Nephron progenitor cell (in vitro differentiated cells): ENCODE data around the gene NRXN2.

Experiments used
- DNase-seq: peaks from one replicate; pipeline ENCODE4 v3.0.0; 2021
- H3K27ac Mint-ChIP-seq: 2 replicates; pipeline ENCODE4 v1.8.0; 2021; ENCODE audit warnings: mild to moderate bottlenecking, moderate library complexity, mixed read lengths
- H3K27me3 Mint-ChIP-seq: 2 replicates; pipeline ENCODE4 v1.8.0; 2021; ENCODE audit warnings: mild to moderate bottlenecking, low read depth, mixed read lengths; ENCODE audit not compliant: poor library complexity
- H3K36me3 Mint-ChIP-seq: 2 replicates; pipeline ENCODE4 v1.8.0; 2021; ENCODE audit warnings: low read depth, mixed read lengths
- H3K4me1 Mint-ChIP-seq: 2 replicates; pipeline ENCODE4 v1.8.0; 2021; ENCODE audit warnings: mixed read lengths
- H3K4me3 Mint-ChIP-seq: 2 replicates; pipeline ENCODE4 v1.8.0; 2021; ENCODE audit warnings: mild to moderate bottlenecking, moderate library complexity, mixed read lengths
- H3K9me3 Mint-ChIP-seq: 2 replicates; pipeline ENCODE4 v1.8.0; 2021; ENCODE audit warnings: mild to moderate bottlenecking, moderate library complexity, mixed read lengths
- TF ChIP-seq, protein P1 (sequence below): fragments of 200-600 bp; sonication (generic); IDR thresholded peaks from 2 replicates; pipeline ENCODE4 v1.5.0; 2021; ENCODE audit warnings: antibody characterized with exemption

NRXN2 gene

DNA sequence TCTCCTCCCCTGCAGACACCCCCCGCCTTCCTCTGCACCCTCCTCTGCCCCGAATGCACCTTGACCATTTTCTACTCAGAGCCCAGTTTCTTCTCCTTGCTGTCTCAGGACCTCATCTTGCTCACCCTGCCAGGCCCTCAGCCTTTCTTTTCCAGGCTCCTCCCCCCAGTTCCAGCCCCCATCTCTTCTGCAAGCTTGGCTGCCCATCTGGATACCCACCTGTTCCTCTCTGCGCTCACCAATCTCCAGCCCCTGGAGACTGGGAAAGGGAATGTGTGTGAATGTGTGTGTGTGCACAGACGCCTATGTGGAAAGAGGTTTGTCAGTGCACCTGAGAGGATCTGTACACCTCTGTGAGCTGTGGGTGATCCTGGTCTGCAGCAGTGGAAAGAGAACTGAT is 95.6 kb downstream of the NRXN2 start:
- peak; percentile 33 for DNase-seq
- Mint-ChIP-seq H3K4me1 (peaks cover 53% of the 10 kb centered on the region), H3K4me3 (peak overlapping the region; percentile 51), H3K27ac (no peak overlapping the region), H3K36me3 (no peaks in the 10 kb centered on the region), H3K9me3 (peaks cover 8% of the 10 kb centered on the region), H3K27me3 (peaks cover 52% of the 10 kb centered on the region)
- TF ChIP-seq, protein P1, sequence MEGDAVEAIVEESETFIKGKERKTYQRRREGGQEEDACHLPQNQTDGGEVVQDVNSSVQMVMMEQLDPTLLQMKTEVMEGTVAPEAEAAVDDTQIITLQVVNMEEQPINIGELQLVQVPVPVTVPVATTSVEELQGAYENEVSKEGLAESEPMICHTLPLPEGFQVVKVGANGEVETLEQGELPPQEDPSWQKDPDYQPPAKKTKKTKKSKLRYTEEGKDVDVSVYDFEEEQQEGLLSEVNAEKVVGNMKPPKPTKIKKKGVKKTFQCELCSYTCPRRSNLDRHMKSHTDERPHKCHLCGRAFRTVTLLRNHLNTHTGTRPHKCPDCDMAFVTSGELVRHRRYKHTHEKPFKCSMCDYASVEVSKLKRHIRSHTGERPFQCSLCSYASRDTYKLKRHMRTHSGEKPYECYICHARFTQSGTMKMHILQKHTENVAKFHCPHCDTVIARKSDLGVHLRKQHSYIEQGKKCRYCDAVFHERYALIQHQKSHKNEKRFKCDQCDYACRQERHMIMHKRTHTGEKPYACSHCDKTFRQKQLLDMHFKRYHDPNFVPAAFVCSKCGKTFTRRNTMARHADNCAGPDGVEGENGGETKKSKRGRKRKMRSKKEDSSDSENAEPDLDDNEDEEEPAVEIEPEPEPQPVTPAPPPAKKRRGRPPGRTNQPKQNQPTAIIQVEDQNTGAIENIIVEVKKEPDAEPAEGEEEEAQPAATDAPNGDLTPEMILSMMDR = no peak

DNA sequence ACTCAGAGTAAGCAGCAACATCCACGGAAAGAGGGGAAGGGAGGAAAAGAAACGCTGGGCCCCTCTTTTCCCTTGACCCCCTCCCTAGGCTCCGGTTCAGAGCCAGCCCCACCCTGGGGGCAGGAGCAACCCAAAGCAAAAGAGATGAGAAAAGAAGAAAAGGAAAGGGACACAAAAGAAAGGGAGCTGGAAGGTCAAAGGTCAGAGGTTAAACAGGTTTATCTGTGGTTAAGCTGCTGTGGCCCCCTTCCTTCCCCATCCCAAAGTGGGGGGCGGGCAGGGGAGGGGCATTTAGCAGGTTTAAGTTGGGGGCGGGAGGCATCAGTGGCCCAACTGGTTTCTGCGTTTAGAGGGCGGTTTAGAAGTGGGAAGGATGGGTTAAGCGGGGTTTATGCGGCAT is 96.4 kb downstream of the NRXN2 start:
- Mint-ChIP-seq H3K36me3 (no peaks in the 10 kb centered on the region), H3K4me1 (peaks cover 58% of the 10 kb centered on the region), H3K9me3 (peaks cover 8% of the 10 kb centered on the region), H3K4me3 (no peak overlapping the region), H3K27ac (peak overlapping the region; percentile 93), H3K27me3 (peaks cover 45% of the 10 kb centered on the region)
- DNase-seq = no peak
- TF ChIP-seq, protein P1 = no peak

DNA sequence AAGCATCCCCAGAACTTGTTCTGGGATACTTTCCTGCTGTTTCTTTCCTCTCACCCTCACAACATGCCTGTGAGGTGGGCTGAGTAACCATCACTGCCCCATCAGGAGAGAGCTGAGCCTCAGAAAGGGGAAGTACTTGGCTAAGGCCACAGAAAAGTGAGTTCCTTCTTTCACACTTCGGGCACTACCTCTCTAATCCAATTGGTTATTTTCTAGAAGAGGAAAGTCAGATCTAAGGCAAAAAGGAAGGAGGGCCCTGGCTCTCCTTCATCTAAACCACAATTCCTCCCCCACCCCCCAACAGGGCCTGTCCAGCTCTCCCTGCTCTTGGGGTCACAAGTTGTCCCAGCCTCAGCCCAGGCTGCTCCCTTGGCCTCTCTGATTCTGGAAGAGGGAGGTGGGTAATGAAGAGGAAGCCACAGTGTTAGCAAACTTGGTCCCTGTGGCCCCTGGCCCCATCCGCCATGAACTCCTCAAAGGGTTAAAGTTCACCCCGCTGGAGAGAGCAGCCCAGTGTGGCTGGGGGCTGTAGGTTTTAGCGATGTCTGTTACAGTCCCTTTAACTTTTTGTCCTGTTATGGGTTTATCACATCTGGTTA is 98.0 kb downstream of the NRXN2 start:
- TF ChIP-seq, protein P1 = no peak
- Mint-ChIP-seq H3K36me3 (no peaks in the 10 kb centered on the region), H3K4me3 (no peak overlapping the region), H3K4me1 (peaks cover 73% of the 10 kb centered on the region), H3K9me3 (peaks cover 7% of the 10 kb centered on the region), H3K27ac (no peak overlapping the region), H3K27me3 (peaks cover 28% of the 10 kb centered on the region)
- DNase-seq = no peak

DNA sequence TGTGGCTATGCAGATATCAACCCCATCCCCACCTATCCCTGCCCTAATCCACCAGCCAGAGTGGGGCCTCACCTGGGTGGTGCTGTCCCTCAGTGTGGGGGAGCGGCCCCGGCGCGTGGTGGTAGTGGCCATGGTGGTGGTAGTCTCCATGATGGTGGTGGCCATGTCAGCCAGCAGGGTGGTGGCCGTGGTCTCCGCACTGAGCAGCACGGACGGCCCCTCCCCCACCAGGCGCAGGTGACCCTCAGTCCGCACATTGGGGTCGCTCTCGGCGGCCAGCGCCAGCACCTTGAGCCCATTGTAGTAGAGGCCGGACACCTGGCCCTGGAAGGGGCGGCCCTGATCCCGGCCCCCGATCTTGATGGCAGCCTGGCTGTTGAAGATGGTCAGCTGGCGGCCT is 100.3 kb downstream of the NRXN2 start:
- no peak overlapping the region for H3K27ac Mint-ChIP-seq
- no peak overlapping the region for H3K4me3 Mint-ChIP-seq
- peaks cover 6% of the 10 kb centered on the region for H3K27me3 Mint-ChIP-seq
- no peak for DNase-seq
- peaks cover 71% of the 10 kb centered on the region for H3K4me1 Mint-ChIP-seq
- H3K9me3 Mint-ChIP-seq = peaks cover 4% of the 10 kb centered on the region
- TF ChIP-seq, protein P1 = no peak
- no peaks in the 10 kb centered on the region for H3K36me3 Mint-ChIP-seq

DNA sequence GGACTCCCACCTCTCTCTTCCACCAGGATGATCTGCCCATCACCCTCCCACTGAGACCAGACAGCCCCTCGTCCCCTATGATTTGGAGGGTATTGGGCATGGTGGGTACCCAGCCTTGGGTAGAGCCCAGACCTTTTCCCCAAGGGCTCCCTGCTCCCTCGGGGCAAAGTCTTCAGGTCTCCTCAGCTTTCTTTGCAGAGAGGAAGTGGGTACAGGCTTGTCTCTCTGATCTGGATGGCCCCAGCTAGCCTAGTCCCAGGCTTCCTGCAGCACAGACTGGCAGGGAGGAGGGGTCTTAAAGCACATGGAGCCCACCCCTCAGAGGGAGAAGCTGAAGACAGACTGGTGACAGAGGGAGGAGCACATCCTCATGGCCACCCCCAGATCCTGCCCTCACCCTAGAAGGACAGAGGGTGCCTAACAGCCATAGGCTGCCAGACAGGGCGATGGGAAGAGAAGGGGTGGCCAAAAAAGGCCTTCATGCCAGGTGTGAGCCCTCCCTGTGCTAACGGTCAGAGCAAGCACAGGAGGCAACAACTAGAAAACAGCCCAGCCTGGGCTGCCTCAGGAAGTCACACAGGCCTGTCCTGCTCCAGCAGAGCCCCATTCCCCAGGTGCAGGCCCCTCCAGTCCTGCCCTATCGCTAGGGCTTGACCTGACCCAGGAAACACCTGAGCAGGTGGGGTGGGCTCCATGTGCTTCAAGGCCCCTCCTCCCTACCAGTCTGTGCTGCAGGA is 101.5 kb downstream of the NRXN2 start:
- no peak for DNase-seq
- Mint-ChIP-seq H3K9me3 (no peaks in the 10 kb centered on the region), H3K27ac (peak overlapping the region; percentile 84), H3K36me3 (no peaks in the 10 kb centered on the region), H3K4me1 (peaks cover 59% of the 10 kb centered on the region), H3K4me3 (no peak overlapping the region), H3K27me3 (peaks cover 2% of the 10 kb centered on the region)
- TF ChIP-seq, protein P1 = no peak
